Kidney (tissue), 14 donors: ENCODE results near the gene ELMOD3. TPM values are rescaled to one million over a fixed set of nuclear protein-coding genes. Genes with fewer than 3 reads are reported as not detected.
"Not testable (repeated sequence)": the region's sequence is repeated elsewhere in the genome, so short reads cannot be mapped to it uniquely, and the experiment has no call there.

Experiments used
- DNase-seq, 5 donors: peaks; one replicate each; pipeline ENCODE4 v3.0.0-alpha.2; 2013 to 2020
- FAIRE-seq: peaks from 2 replicates; lab custom pipeline; 2012; peaks lifted over from hg19 to GRCh38; lab: Jason Lieb, UNC
- H3K27ac ChIP-seq, 2 donors: one replicate each; pipeline ENCODE4 v1.7.0; 2013; ENCODE audit warnings: low read depth in 2 of 2, low read length in 2 of 2, inconsistent platforms in 1 of 2
- H3K27me3 ChIP-seq: one replicate; pipeline ENCODE4 v1.7.1; 2013; ENCODE audit warnings: low read length, inconsistent platforms; ENCODE audit not compliant: control insufficient read depth, insufficient read depth
- H3K36me3 ChIP-seq, 3 donors: one replicate each; pipeline versions ENCODE4 v1.7.0 to v1.7.1; 2013; ENCODE audit warnings: low read length in 3 of 3, control low read depth in 1 of 3, inconsistent platforms in 1 of 3; ENCODE audit not compliant: insufficient read depth in 3 of 3, control insufficient read depth in 2 of 3
- H3K4me1 ChIP-seq, 3 donors: one replicate each; pipeline versions ENCODE4 v1.7.0 to v1.7.1; 2013; ENCODE audit warnings: low read length in 3 of 3, inconsistent platforms in 1 of 3, low read depth in 1 of 3; ENCODE audit not compliant: control insufficient read depth in 2 of 3, insufficient read depth in 2 of 3
- H3K4me3 ChIP-seq, 3 donors: one replicate each; pipeline versions ENCODE4 v1.7.0 to v1.8.1; 2013; ENCODE audit warnings: low read length in 3 of 3, control low read depth in 1 of 3, inconsistent platforms in 1 of 3
- H3K9ac ChIP-seq, 3 donors: one replicate each; pipeline versions ENCODE4 v1.7.0 to v1.7.1; 2013; ENCODE audit warnings: low read length in 3 of 3, control low read depth in 1 of 3, inconsistent platforms in 1 of 3
- H3K9me3 ChIP-seq, 3 donors: one replicate each; pipeline versions ENCODE4 v1.7.0 to v1.7.1; 2013; ENCODE audit warnings: low read length in 3 of 3, control low read depth in 1 of 3, inconsistent platforms in 1 of 3; ENCODE audit not compliant: control insufficient read depth in 2 of 3, insufficient read depth in 1 of 3
- intact Hi-C: fragments of 100-400 bp; cut with DNase I; formaldehyde crosslinking; loops from one replicate; pipeline ENCODE4 v1.11.1; 2022
- polyA plus RNA-seq: library from polyadenylated mRNA; stranded (reverse); fragments of 350-450 nt; fragmentation: Illumina TruSeq; extraction: RNeasy Lipid Tissue Mini Kit (QIAGEN cat#74804); gene quantifications from one replicate; pipeline ENCODE4 v1.2.3, GENCODE V29; 2014; ENCODE audit warnings: low read depth, low replicate concordance; ENCODE audit not compliant: insufficient read depth
- total RNA-seq: library from RNA; stranded (reverse); fragmentation: NEBNext Ultra II Directional; extraction: Animal tissue kit (Norgen Biotek cat#: 25700); gene quantifications from one replicate; pipeline ENCODE4 v1.2.1, GENCODE V29; 2021
- TF ChIP-seq, protein P1 (sequence below): IDR thresholded peaks from 3 replicates; pipeline ENCODE4 v1.5.1; 2012; ENCODE audit warnings: mild to moderate bottlenecking, moderate library complexity, borderline replicate concordance; ENCODE audit not compliant: insufficient read depth; ENCODE audit errors: extremely low read depth
- donor health status: control.
- donor health status: control.
- donor health status: control.
- donor health status: control.
- donor health status: control.
- donor health status: DM: yes; HTN: yes; CAD: no.
- donor health status: Normal renal cell carcinoma (clear cell type).

The ELMOD3 gene
- total and polyA plus RNA-seq, 2 donors from 2014 or later = 15.3 to 17.0 TPM

DNA sequence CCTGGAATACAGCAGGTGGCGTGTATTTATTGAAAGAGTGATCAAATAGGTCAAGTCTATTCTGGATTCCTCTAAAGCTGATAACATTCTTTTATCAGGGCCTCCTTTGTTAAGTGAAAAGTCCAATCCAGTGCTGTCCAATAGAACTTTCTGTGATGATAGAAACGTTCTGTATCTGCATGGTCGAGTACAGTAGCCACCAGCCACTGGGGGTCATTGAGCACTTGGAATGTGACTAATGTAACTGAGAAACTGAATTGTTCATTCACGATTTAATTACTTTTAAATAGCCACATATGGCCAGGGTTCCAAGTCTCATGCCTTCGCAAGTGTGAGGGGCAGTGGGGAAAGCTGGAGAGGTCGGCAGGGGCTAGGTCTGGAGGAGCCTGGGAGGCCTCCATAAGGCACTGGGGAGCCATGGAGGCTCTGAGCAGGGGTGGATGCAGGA lies 84.5 kb downstream of the ELMOD3 start:
- no peaks in the 10 kb centered on the region for H3K9me3 ChIP-seq
- intact Hi-C loops = no loop called here
- H3K36me3 ChIP-seq = no peaks in the 10 kb centered on the region
- no peaks in the 10 kb centered on the region for H3K27me3 ChIP-seq
- DNase-seq = peak in 3 of 5 donors; percentile 59 to 87 (median 83)
- TF ChIP-seq, protein P1, sequence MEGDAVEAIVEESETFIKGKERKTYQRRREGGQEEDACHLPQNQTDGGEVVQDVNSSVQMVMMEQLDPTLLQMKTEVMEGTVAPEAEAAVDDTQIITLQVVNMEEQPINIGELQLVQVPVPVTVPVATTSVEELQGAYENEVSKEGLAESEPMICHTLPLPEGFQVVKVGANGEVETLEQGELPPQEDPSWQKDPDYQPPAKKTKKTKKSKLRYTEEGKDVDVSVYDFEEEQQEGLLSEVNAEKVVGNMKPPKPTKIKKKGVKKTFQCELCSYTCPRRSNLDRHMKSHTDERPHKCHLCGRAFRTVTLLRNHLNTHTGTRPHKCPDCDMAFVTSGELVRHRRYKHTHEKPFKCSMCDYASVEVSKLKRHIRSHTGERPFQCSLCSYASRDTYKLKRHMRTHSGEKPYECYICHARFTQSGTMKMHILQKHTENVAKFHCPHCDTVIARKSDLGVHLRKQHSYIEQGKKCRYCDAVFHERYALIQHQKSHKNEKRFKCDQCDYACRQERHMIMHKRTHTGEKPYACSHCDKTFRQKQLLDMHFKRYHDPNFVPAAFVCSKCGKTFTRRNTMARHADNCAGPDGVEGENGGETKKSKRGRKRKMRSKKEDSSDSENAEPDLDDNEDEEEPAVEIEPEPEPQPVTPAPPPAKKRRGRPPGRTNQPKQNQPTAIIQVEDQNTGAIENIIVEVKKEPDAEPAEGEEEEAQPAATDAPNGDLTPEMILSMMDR = no peak
- peaks cover 2 to 35% (median 35%) of the 10 kb centered on the region in 3 donors for H3K4me1 ChIP-seq
- no peak overlapping the region for H3K4me3 ChIP-seq
- peak overlapping the region in 1 of 3 donors; percentile 66 for H3K9ac ChIP-seq
- H3K27ac ChIP-seq = peak overlapping the region; percentile 88 to 90
- FAIRE-seq = no peak

DNA sequence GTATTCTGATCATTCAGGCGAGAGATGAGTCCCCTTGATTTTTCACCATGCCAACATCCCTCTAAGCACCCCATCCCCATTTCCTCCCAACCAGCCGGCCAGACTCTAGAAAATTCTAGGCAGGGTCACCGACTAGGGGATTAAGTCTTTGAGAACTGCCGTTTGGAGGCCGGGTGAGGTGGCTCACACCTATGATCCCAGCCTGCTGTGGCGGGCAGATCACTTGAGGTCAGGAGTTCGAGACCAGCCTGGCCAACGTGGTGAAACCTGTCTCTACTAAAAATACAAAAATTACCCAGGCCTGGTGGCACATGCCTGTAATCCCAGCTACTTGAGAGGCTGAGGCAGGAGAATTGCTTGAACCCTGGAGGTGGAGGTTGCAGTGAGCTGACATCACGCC lies 85.0 kb downstream of the ELMOD3 start:
- H3K9me3 ChIP-seq, H3K36me3 ChIP-seq, H3K4me3 ChIP-seq, intact Hi-C loops, H3K27me3 ChIP-seq, DNase-seq, H3K9ac ChIP-seq, FAIRE-seq: not testable (repeated sequence)
- Histone ChIP-seq H3K4me1 (peaks cover 2 to 35% (median 33%) of the 10 kb centered on the region in 3 donors), H3K27ac (peak overlapping the region in 1 of 2 donors; percentile 90)

DNA sequence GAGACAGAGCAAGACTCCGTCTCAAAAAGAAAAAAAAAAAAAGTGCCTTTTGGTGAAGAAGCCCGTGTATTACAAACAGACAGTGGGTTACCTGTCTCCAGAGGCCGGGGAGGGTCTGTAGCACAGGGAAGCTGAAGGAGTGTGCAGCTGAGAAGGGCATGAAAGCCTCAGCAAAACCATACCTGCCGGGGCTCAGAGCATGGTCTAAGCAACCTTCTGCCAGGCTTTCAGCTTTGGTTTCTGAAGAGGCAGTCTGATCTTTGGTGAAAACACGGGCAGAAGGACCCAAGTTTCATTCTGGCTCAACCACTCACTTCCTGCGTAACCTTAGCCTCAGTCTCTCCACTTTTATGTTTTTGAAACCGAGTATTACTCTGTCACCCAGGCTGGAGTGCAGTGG lies 85.4 kb downstream of the ELMOD3 start:
- Histone ChIP-seq H3K27me3 (no peaks in the 10 kb centered on the region), H3K9ac (no peak overlapping the region), H3K36me3 (no peaks in the 10 kb centered on the region), H3K27ac (no peak overlapping the region), H3K4me1 (peaks cover 2 to 34% (median 33%) of the 10 kb centered on the region in 3 donors), H3K9me3 (no peaks in the 10 kb centered on the region), H3K4me3 (no peak overlapping the region)
- FAIRE-seq = no peak
- intact Hi-C loops = no loop called here
- TF ChIP-seq, protein P1 = no peak
- DNase-seq = no peak

DNA sequence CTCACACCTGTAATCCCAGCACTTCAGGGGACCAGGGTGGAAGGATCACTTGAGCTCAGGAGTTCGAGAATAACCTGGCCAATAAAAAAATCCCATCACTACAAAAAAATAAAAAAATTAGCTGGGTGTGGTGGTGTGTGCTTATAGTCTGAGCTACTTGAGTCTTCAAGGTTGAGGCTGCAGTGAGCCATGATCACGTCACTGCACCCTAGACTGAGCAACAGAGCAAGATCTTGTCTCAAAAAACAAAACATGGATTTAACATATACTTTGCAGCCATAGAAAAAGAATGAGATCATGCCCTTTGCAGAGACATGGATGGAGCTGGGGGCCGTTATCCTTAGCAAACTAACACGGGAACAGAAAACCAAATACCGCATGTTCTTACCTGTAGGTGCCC lies 86.2 kb downstream of the ELMOD3 start:
- Histone ChIP-seq H3K9me3 (no peaks in the 10 kb centered on the region), H3K4me1 (peaks cover 2 to 29% (median 27%) of the 10 kb centered on the region in 3 donors), H3K27me3 (no peaks in the 10 kb centered on the region), H3K27ac (no peak overlapping the region), H3K9ac (no peak overlapping the region), H3K36me3 (no peaks in the 10 kb centered on the region), H3K4me3 (no peak overlapping the region)
- FAIRE-seq (no peak), DNase-seq (no peak)
- intact Hi-C loops = no loop called here
- TF ChIP-seq, protein P1 = no peak

Other genes starting within 250 kb of the ELMOD3 start
- 12.5 TPM for gene TCF7L1, start 221.4 kb upstream of the ELMOD3 start, total RNA-seq
- 10.2 TPM for gene TCF7L1, start 221.4 kb upstream of the ELMOD3 start, polyA plus RNA-seq
- gene TGOLN2, start 26.8 kb upstream of the ELMOD3 start, total RNA-seq = 175 TPM
- gene TGOLN2, start 26.8 kb upstream of the ELMOD3 start, polyA plus RNA-seq = 71.8 TPM
- gene RETSAT, start 241 bp upstream of the ELMOD3 start, total RNA-seq = 53.9 TPM
- 42.9 TPM for gene RETSAT, start 241 bp upstream of the ELMOD3 start, polyA plus RNA-seq
- 377 TPM for gene CAPG, start 55.6 kb downstream of the ELMOD3 start, total RNA-seq
- gene CAPG, start 55.6 kb downstream of the ELMOD3 start, polyA plus RNA-seq = 361 TPM
- 0.98 TPM for gene SH2D6, start 63.9 kb downstream of the ELMOD3 start, total RNA-seq
- gene SH2D6, start 63.9 kb downstream of the ELMOD3 start, polyA plus RNA-seq = 3.2 TPM
- 300 TPM for gene MAT2A, start 184.4 kb downstream of the ELMOD3 start, total RNA-seq
- gene MAT2A, start 184.4 kb downstream of the ELMOD3 start, polyA plus RNA-seq = 155 TPM
- 50.7 TPM for gene GGCX, start 206.7 kb downstream of the ELMOD3 start, total RNA-seq
- gene GGCX, start 206.7 kb downstream of the ELMOD3 start, polyA plus RNA-seq = 27.8 TPM
- gene VAMP8, start 222.8 kb downstream of the ELMOD3 start, total RNA-seq = 196 TPM
- 604 TPM for gene VAMP8, start 222.8 kb downstream of the ELMOD3 start, polyA plus RNA-seq
- gene VAMP5, start 229.7 kb downstream of the ELMOD3 start, total RNA-seq = 46.0 TPM
- 145 TPM for gene VAMP5, start 229.7 kb downstream of the ELMOD3 start, polyA plus RNA-seq
- 89.9 TPM for gene RNF181, start 241.0 kb downstream of the ELMOD3 start, total RNA-seq
- 407 TPM for gene RNF181, start 241.0 kb downstream of the ELMOD3 start, polyA plus RNA-seq
- 23.1 TPM for gene TMEM150A, start 247.9 kb downstream of the ELMOD3 start, total RNA-seq
- 61.2 TPM for gene TMEM150A, start 247.9 kb downstream of the ELMOD3 start, polyA plus RNA-seq